IMR-90 (cell line): Measurements from ENCODE around the gene GSS.

Experiments used
- CEBPB ChIP-seq: IDR thresholded peaks from 2 replicates; pipeline ENCODE4 v1.6.1; 2012; ENCODE audit warnings: low read depth, low read length, improper control_type of control experiment
- CHD1 ChIP-seq: IDR thresholded peaks from 2 replicates; pipeline ENCODE4 v1.6.1; 2012; ENCODE audit warnings: low read depth, low read length, improper control_type of control experiment
- CTCF ChIP-seq: conservative IDR thresholded peaks from 2 replicates; pipeline ENCODE4 v1.5.1; 2012; ENCODE audit warnings: mild to moderate bottlenecking, low read depth, low read length, improper control_type of control experiment
- ELK1 ChIP-seq: fragments of 150-350 bp; IDR thresholded peaks from 2 replicates; pipeline ENCODE4 v1.6.1; 2016; ENCODE audit warnings: low read depth, mild to moderate bottlenecking, low read length, moderate library complexity, borderline replicate concordance
- FOS ChIP-seq: fragments of 150-350 bp; IDR thresholded peaks from 2 replicates; pipeline ENCODE4 v1.6.1; 2016; ENCODE audit warnings: low read depth, low read length
- MAFK ChIP-seq: IDR thresholded peaks from 2 replicates; pipeline ENCODE4 v1.6.1; 2012; ENCODE audit warnings: low read depth, low read length, improper control_type of control experiment
- MAZ ChIP-seq: IDR thresholded peaks from 2 replicates; pipeline ENCODE4 v1.6.1; 2012; ENCODE audit warnings: low read depth, mild to moderate bottlenecking, low read length, improper control_type of control experiment, moderate library complexity, borderline replicate concordance
- MXI1 ChIP-seq: IDR thresholded peaks from 2 replicates; pipeline ENCODE4 v1.6.1; 2012; ENCODE audit warnings: low read depth, mild to moderate bottlenecking, low read length, moderate library complexity, borderline replicate concordance
- POLR2A ChIP-seq: IDR thresholded peaks from 2 replicates; pipeline ENCODE4 v1.6.1; 2012; ENCODE audit warnings: mild to moderate bottlenecking, low read depth, low read length
- RAD21 ChIP-seq: IDR thresholded peaks from 2 replicates; pipeline ENCODE4 v1.6.1; 2012; ENCODE audit warnings: low read length, improper control_type of control experiment
- RCOR1 ChIP-seq: IDR thresholded peaks from 2 replicates; pipeline ENCODE4 v1.6.1; 2012; ENCODE audit warnings: mild to moderate bottlenecking, low read length, improper control_type of control experiment; ENCODE audit not compliant: insufficient replicate concordance
- RFX5 ChIP-seq: IDR thresholded peaks from 2 replicates; pipeline ENCODE4 v1.8.0; 2012; ENCODE audit warnings: low read depth, mild to moderate bottlenecking, low read length, moderate library complexity
- SMC3 ChIP-seq: fragments of 150-350 bp; IDR thresholded peaks from 2 replicates; pipeline ENCODE4 v1.6.1; 2016; ENCODE audit warnings: low read depth, mild to moderate bottlenecking, antibody characterized with exemption, low read length, moderate library complexity
- TF ChIP-seq, protein P1 (sequence below): fragments of 150-350 bp; IDR thresholded peaks from 2 replicates; pipeline ENCODE4 v1.6.1; 2017; ENCODE audit warnings: mild to moderate bottlenecking, antibody characterized with exemption, low read length, low read depth

GRCh38 chr20:34888468-34888867, 67.1 kb downstream of the GSS start:
- no peak for TF ChIP-seq RCOR1
- no peak for TF ChIP-seq CTCF
- no peak for TF ChIP-seq POLR2A
- no peak for TF ChIP-seq MXI1
- TF ChIP-seq FOS, result no peak
- no peak for TF ChIP-seq RFX5
- TF ChIP-seq, protein P1, sequence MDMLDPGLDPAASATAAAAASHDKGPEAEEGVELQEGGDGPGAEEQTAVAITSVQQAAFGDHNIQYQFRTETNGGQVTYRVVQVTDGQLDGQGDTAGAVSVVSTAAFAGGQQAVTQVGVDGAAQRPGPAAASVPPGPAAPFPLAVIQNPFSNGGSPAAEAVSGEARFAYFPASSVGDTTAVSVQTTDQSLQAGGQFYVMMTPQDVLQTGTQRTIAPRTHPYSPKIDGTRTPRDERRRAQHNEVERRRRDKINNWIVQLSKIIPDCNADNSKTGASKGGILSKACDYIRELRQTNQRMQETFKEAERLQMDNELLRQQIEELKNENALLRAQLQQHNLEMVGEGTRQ, result no peak
- no peak for TF ChIP-seq RAD21
- no peak for TF ChIP-seq SMC3
- no peak for TF ChIP-seq ELK1
- TF ChIP-seq CHD1, result no peak
- TF ChIP-seq MAFK, result no peak
- no peak for TF ChIP-seq MAZ
- TF ChIP-seq CEBPB, result no peak
